IMR-90 (cell line): Measurements from ENCODE around the gene NEK2. TPM values are rescaled to one million over a fixed set of nuclear protein-coding genes. Genes with fewer than 3 reads are reported as not detected.

Experiments used
- ATAC-seq: fragments of 200-7000 bp; cut with Tn5 transposase; 2 replicates; pipeline ENCODE4 v1.9.1; 2020; ENCODE audit warnings: low read depth, mild to moderate bottlenecking, moderate library complexity
- BruUV-seq: library from RNA; stranded (reverse); fragments of 400-500 nt; replicated peaks from 2 replicates; lab custom pipeline; 2021; lab: Mats Ljungman, UMichigan
- CTCF ChIA-PET: fragments of 300-600 bp; formaldehyde crosslinking; extraction: SDS; loops from one replicate; lab custom pipeline; 2021; ENCODE audit warnings: antibody characterized with exemption; lab: Yijun Ruan, JAX
- POLR2A ChIA-PET: fragments of 300-600 bp; sonication (Branson Sonifier 250); formaldehyde crosslinking; loops from one replicate; lab custom pipeline; 2022; ENCODE audit warnings: antibody characterized with exemption; ENCODE audit not compliant: unreplicated experiment; lab: Charles Lee
- DNase-seq: peaks from one replicate; pipeline ENCODE4 v3.0.0; 2013
- H2AFZ ChIP-seq: replicated peaks from 2 replicates; pipeline ENCODE3; 2013; ENCODE audit warnings: low read length, mild to moderate bottlenecking; ENCODE audit not compliant: poor library complexity
- H2AK5ac ChIP-seq: 2 replicates; pipeline ENCODE4 v1.6.1; 2013; ENCODE audit warnings: low read depth, low read length, inconsistent platforms
- H2AK9ac ChIP-seq: replicated peaks from 2 replicates; pipeline ENCODE3; 2013; ENCODE audit warnings: mild to moderate bottlenecking, low read depth, low read length, moderate library complexity; ENCODE audit not compliant: poor library complexity
- H2BK120ac ChIP-seq: 2 replicates; pipeline ENCODE4 v1.6.1; 2013; ENCODE audit warnings: low read depth, low read length, inconsistent platforms
- H2BK15ac ChIP-seq: 3 replicates; pipeline ENCODE4 v1.6.1; 2013; ENCODE audit warnings: low read depth, low read length, inconsistent platforms
- H2BK20ac ChIP-seq: 2 replicates; pipeline ENCODE4 v1.6.1; 2013; ENCODE audit warnings: low read depth, mild to moderate bottlenecking, inconsistent platforms, low read length, moderate library complexity
- H2BK5ac ChIP-seq: 2 replicates; pipeline ENCODE4 v1.6.1; 2013; ENCODE audit warnings: mild to moderate bottlenecking, low read depth, low read length, inconsistent platforms; ENCODE audit not compliant: poor library complexity, severe bottlenecking
- H3K14ac ChIP-seq: replicated peaks from 2 replicates; pipeline ENCODE4 v1.6.1; 2013; ENCODE audit warnings: low read depth, low read length, inconsistent platforms
- H3K18ac ChIP-seq: 2 replicates; pipeline ENCODE4 v1.6.1; 2013; ENCODE audit warnings: low read depth, low read length, control low read depth
- H3K23ac ChIP-seq: 2 replicates; pipeline ENCODE4 v1.6.1; 2013; ENCODE audit warnings: low read depth, low read length, inconsistent platforms
- H3K27ac ChIP-seq: 2 replicates; pipeline ENCODE4 v1.5.1; 2013; ENCODE audit warnings: mild to moderate bottlenecking, control low read depth, low read length; ENCODE audit not compliant: insufficient read depth
- H3K27me3 ChIP-seq: 2 replicates; pipeline ENCODE4 v1.6.1; 2013; ENCODE audit warnings: low read length; ENCODE audit not compliant: control insufficient read depth, insufficient read depth
- H3K36me3 ChIP-seq: 2 replicates; pipeline ENCODE4 v1.6.1; 2013; ENCODE audit warnings: low read length, mixed read lengths; ENCODE audit not compliant: control insufficient read depth, insufficient read depth
- H3K4ac ChIP-seq: 2 replicates; pipeline ENCODE4 v1.6.1; 2013; ENCODE audit warnings: low read depth, low read length, inconsistent platforms
- H3K4me1 ChIP-seq: 2 replicates; pipeline ENCODE4 v1.6.1; 2013; ENCODE audit warnings: low read length, mixed read lengths; ENCODE audit not compliant: control insufficient read depth, insufficient read depth
- H3K4me2 ChIP-seq: 2 replicates; pipeline ENCODE4 v1.6.1; 2013; ENCODE audit warnings: low read depth, mild to moderate bottlenecking, control low read depth, low read length, moderate library complexity
- H3K4me3 ChIP-seq: 2 replicates; pipeline ENCODE4 v1.5.1; 2013; ENCODE audit warnings: low read depth, mild to moderate bottlenecking, control low read depth, low read length, moderate library complexity; ENCODE audit not compliant: insufficient read depth
- H3K56ac ChIP-seq: 2 replicates; pipeline ENCODE4 v1.6.1; 2013; ENCODE audit warnings: low read length, inconsistent platforms; ENCODE audit not compliant: insufficient read depth; ENCODE audit errors: extremely low read depth
- H3K79me1 ChIP-seq, 2 experiments: 2 replicates each; pipeline ENCODE4 v1.6.1; 2013; ENCODE audit warnings: low read length in 2 of 2, inconsistent platforms in 1 of 2, low read depth in 1 of 2
- H3K9ac ChIP-seq: 2 replicates; pipeline ENCODE4 v1.6.1; 2013; ENCODE audit warnings: low read depth, low read length, control low read depth
- H3K9me1 ChIP-seq: 2 replicates; pipeline ENCODE4 v1.6.1; 2013; ENCODE audit warnings: low read length, inconsistent platforms; ENCODE audit not compliant: insufficient read depth
- H3K9me3 ChIP-seq: 2 replicates; pipeline ENCODE4 v1.6.1; 2013; ENCODE audit warnings: low read length; ENCODE audit not compliant: control insufficient read depth, insufficient read depth
- H4K20me1 ChIP-seq: 2 replicates; pipeline ENCODE4 v1.6.1; 2013; ENCODE audit warnings: low read length, inconsistent platforms; ENCODE audit not compliant: insufficient read depth
- H4K5ac ChIP-seq: 2 replicates; pipeline ENCODE4 v1.6.1; 2013; ENCODE audit warnings: mild to moderate bottlenecking, low read depth, low read length, control low read depth
- H4K8ac ChIP-seq, 2 experiments: 2 replicates each; pipeline ENCODE4 v1.6.1; 2013; ENCODE audit warnings: low read depth in 2 of 2, low read length in 2 of 2, control low read depth in 1 of 2, inconsistent platforms in 1 of 2
- H4K91ac ChIP-seq: 2 replicates; pipeline ENCODE4 v1.6.1; 2013; ENCODE audit warnings: low read depth, low read length, inconsistent platforms; ENCODE audit not compliant: insufficient read depth
- CEBPB ChIP-seq: IDR thresholded peaks from 2 replicates; pipeline ENCODE4 v1.6.1; 2012; ENCODE audit warnings: low read depth, low read length, improper control_type of control experiment
- CHD1 ChIP-seq: IDR thresholded peaks from 2 replicates; pipeline ENCODE4 v1.6.1; 2012; ENCODE audit warnings: low read depth, low read length, improper control_type of control experiment
- FOS ChIP-seq: fragments of 150-350 bp; IDR thresholded peaks from 2 replicates; pipeline ENCODE4 v1.6.1; 2016; ENCODE audit warnings: low read depth, low read length
- RAD21 ChIP-seq: IDR thresholded peaks from 2 replicates; pipeline ENCODE4 v1.6.1; 2012; ENCODE audit warnings: low read length, improper control_type of control experiment
- SMC3 ChIP-seq: fragments of 150-350 bp; IDR thresholded peaks from 2 replicates; pipeline ENCODE4 v1.6.1; 2016; ENCODE audit warnings: low read depth, mild to moderate bottlenecking, antibody characterized with exemption, low read length, moderate library complexity
- WGBS, 2 experiments: methylation state at CpG; one replicate each; pipeline versions ENCODE4 v1.1.5 to v1.1.7; 2013; ENCODE audit warnings: missing lambda C conversion rate in 2 of 2; ENCODE audit not compliant: insufficient read length in 1 of 2; ENCODE audit errors: extremely low coverage in 2 of 2; 5-methylcytosine and 5-hydroxymethylcytosine counted together
- dilution Hi-C: fragments of 300-500 bp; cut with HindIII; formaldehyde crosslinking; loops from one replicate; pipeline ENCODE4 v1.14.3; 2018; ENCODE audit warnings: low sequenced_read_pairs; ENCODE audit not compliant: unreplicated experiment
- in situ Hi-C: fragments of 300-500 bp; cut with MboI; formaldehyde crosslinking; loops from 3 replicates; pipeline ENCODE4 v1.14.3; 2019; ENCODE audit warnings: low sequenced_read_pairs, inconsistent platforms, mixed read lengths
- intact Hi-C: fragments of 100-400 bp; cut with micrococcal nuclease; formaldehyde crosslinking; loops from 2 replicates; pipeline ENCODE4 v1.10.0; 2022
- polyA plus RNA-seq, 3 experiments: library from polyadenylated mRNA; depleted of rRNA; stranded (reverse); fragments of >200 nt; gene quantifications; 2 replicates each; pipeline ENCODE4 v1.2.3, GENCODE V29; 2012; ENCODE audit warnings: low replicate concordance in 1 of 3
- total RNA-seq: library from RNA; depleted of rRNA; stranded (reverse); fragments of >200 nt; gene quantifications from 2 replicates; pipeline ENCODE4 v1.2.3, GENCODE V29; 2012
- TF ChIP-seq, protein P1 (sequence below): fragments of 150-350 bp; IDR thresholded peaks from 2 replicates; pipeline ENCODE4 v1.6.1; 2017; ENCODE audit warnings: mild to moderate bottlenecking, antibody characterized with exemption, low read length, low read depth
- TF ChIP-seq, protein P2 (sequence below): fragments of 150-350 bp; IDR thresholded peaks from 2 replicates; pipeline ENCODE4 v1.6.1; 2016; ENCODE audit warnings: low read depth, mild to moderate bottlenecking, low read length, moderate library complexity, borderline replicate concordance

NEK2 gene
- total and polyA plus RNA-seq, 2 of the 4 experiments (the other 2 are of a cell fraction): 9.9 to 26.0 TPM

DNA sequence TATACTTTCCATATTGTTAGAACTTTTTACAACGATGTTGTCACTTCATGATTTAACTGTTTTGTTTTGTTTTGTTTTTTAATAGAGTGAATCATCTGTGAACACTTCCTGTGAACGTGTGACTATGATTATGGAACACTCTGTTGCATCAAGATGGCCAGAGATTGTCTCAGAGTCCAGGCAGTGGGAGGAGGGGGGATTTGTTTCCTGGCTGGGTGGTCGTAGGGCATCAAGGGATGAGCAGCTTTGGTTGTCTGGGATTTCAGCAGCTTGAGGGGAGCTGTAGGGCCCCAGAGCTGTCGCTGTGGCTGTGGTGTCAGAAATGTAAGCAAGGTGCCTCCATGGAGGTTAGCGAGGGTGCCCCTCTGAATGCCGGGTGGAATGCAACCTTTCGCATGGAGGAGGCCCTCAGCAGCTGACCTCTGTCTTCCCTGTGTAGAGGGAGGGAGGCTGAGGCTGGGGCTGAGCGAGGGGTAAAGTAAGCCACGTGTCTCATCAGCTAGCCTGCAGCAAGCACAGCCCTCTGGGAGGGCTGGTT lies 21.4 kb downstream of the NEK2 start (continued):
- TF ChIP-seq, protein P1, sequence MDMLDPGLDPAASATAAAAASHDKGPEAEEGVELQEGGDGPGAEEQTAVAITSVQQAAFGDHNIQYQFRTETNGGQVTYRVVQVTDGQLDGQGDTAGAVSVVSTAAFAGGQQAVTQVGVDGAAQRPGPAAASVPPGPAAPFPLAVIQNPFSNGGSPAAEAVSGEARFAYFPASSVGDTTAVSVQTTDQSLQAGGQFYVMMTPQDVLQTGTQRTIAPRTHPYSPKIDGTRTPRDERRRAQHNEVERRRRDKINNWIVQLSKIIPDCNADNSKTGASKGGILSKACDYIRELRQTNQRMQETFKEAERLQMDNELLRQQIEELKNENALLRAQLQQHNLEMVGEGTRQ: no peak
- no peak for TF ChIP-seq CHD1
- no peak for TF ChIP-seq FOS
- no peak for TF ChIP-seq SMC3

DNA sequence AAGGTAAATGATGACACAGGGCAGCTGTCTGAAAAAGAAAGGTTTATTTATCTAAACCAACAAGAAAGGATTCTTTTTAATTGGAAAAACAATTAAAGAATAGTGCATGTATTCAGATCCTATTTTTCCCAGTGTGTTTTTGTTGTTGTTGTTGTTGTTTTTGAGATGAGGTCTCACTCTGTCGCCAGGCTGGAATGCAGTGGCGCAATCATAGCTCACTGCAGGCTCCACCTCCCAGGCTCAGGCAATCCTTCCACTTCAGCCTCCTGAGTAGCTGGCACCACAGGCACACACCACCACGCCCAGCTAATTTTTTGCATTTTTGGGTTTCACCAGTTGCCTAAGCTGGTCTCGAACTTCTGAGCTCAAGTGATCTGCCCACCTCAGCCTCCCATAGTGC lies 22.1 kb downstream of the NEK2 start:
- POLR2A ChIA-PET: interaction anchor here (0.7 kb wide), 1 partner anchor 362 kb away, joined by 5 read pairs; no protein-coding TSS in a partner anchor
- BruUV-seq: no TSS peak

More for the DNA sequence above, 22.1 kb downstream of the NEK2 start:
- Histone ChIP-seq H3K4me3 (no peak overlapping the region), H3K4me1 (peaks cover 8% of the 10 kb centered on the region), H2AK5ac (peak overlapping the region; percentile 54), H3K23ac (no peak overlapping the region), H4K8ac (peak overlapping the region in 1 of 2 experiments; percentile 38; a peak in 1 of 4 replicates), H3K14ac (no peak overlapping the region), H3K27me3 (no peaks in the 10 kb centered on the region), H2BK15ac (peak overlapping the region; percentile 19; the same call in 1 of the 3 replicates), H2BK5ac (no peak overlapping the region), H2BK120ac (no peak overlapping the region), H3K4me2 (no peak overlapping the region), H4K91ac (no peak overlapping the region), H2BK20ac (no peak overlapping the region), H3K36me3 (no peaks in the 10 kb centered on the region), H4K5ac (no peak overlapping the region), H4K20me1 (no peaks in the 10 kb centered on the region), H3K4ac (0 out of 2 replicates have a peak overlapping the region, but pooled peaks have one; percentile 10), H2AFZ (no peak overlapping the region), H2AK9ac (no peak overlapping the region), H3K27ac (no peak overlapping the region), H3K9me1 (no peaks in the 10 kb centered on the region), H3K18ac (0 out of 2 replicates have a peak overlapping the region, but pooled peaks have one; percentile 39), H3K9ac (no peak overlapping the region), H3K9me3 (no peaks in the 10 kb centered on the region), H3K79me1 (no peaks in the 10 kb centered on the region), H3K56ac (no peak overlapping the region)
- ATAC-seq (no peak), DNase-seq (no peak)
- intact Hi-C loops: loop anchor here (5.0 kb wide), 1 partner anchor 516 kb away; no protein-coding TSS in a partner anchor
- WGBS, 2 experiments: no CpG with 5 or more reads among the region's 4 CpGs
- dilution Hi-C loops: no loop called here
- CTCF ChIA-PET: interaction anchor here (1.5 kb wide), 1 partner anchor 138 kb away, joined by 6 read pairs; no protein-coding TSS in a partner anchor
- in situ Hi-C loops: loop anchor here (5.0 kb wide), 1 partner anchor 76 kb away; the partner anchor contains the start of gene SLC30A1
- TF ChIP-seq CEBPB (peak; percentile 80), RAD21 (no peak)
- TF ChIP-seq, protein P2, sequence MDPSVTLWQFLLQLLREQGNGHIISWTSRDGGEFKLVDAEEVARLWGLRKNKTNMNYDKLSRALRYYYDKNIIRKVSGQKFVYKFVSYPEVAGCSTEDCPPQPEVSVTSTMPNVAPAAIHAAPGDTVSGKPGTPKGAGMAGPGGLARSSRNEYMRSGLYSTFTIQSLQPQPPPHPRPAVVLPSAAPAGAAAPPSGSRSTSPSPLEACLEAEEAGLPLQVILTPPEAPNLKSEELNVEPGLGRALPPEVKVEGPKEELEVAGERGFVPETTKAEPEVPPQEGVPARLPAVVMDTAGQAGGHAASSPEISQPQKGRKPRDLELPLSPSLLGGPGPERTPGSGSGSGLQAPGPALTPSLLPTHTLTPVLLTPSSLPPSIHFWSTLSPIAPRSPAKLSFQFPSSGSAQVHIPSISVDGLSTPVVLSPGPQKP: no peak
